ENCODE measurements around the gene ZBTB12.

Gene ZBTB12

GRCh38 chr6:31896856-31897611, 4.9 kb downstream of the ZBTB12 start:
- no peak for DNase-seq (ENCODE audit: low spot score)

GRCh38 chr6:31896493-31896855, 5.4 kb downstream of the ZBTB12 start:
- no peak for DNase-seq (ENCODE audit: low spot score)

GRCh38 chr6:31892821-31893220, 9.1 kb downstream of the ZBTB12 start:
- no peak for DNase-seq (ENCODE audit: low spot score)

- no peak for DNase-seq (ENCODE audit: low spot score)
Observed at GRCh38 chr6:31889331-31889972, 12.4 kb downstream of the ZBTB12 start.

GRCh38 chr6:31888276-31889258, 13.3 kb downstream of the ZBTB12 start:
- DNase-seq (ENCODE audit: low spot score) = peak; percentile 46

- DNase-seq (ENCODE audit: low spot score) = no peak
Observed at GRCh38 chr6:31887173-31888007, 14.5 kb downstream of the ZBTB12 start.

- DNase-seq (ENCODE audit: low spot score) = no peak
Observed at GRCh38 chr6:31886541-31886991, 15.3 kb downstream of the ZBTB12 start.

- DNase-seq (ENCODE audit: low spot score) = no peak
Observed at GRCh38 chr6:31884528-31885035, 17.3 kb downstream of the ZBTB12 start.

GRCh38 chr6:31883676-31884075, 18.2 kb downstream of the ZBTB12 start:
- no peak for DNase-seq (ENCODE audit: low spot score)

GRCh38 chr6:31882344-31882743, 19.5 kb downstream of the ZBTB12 start:
- no peak for DNase-seq (ENCODE audit: low spot score)

- no peak for DNase-seq (ENCODE audit: low spot score)
Observed at GRCh38 chr6:31881136-31881859, 20.6 kb downstream of the ZBTB12 start.

GRCh38 chr6:31880616-31881015, 21.3 kb downstream of the ZBTB12 start:
- no peak for DNase-seq (ENCODE audit: low spot score)

GRCh38 chr6:31879901-31880300, 22.0 kb downstream of the ZBTB12 start:
- DNase-seq (ENCODE audit: low spot score) = no peak

GRCh38 chr6:31879143-31879542, 22.7 kb downstream of the ZBTB12 start:
- no peak for DNase-seq (ENCODE audit: low spot score)

- DNase-seq (ENCODE audit: low spot score) = no peak
Observed at GRCh38 chr6:31878726-31879125, 23.2 kb downstream of the ZBTB12 start, which contains the start of gene SLC44A4. SLC44A4 (minus strand) TSS chr6:31878997; CDS start chr6:31878980, 17 bp downstream.

GRCh38 chr6:31878222-31878621, 23.7 kb downstream of the ZBTB12 start:
- DNase-seq (ENCODE audit: low spot score) = no peak

- no peak for DNase-seq (ENCODE audit: low spot score)
Observed at GRCh38 chr6:31877651-31878161, 24.2 kb downstream of the ZBTB12 start.

- DNase-seq (ENCODE audit: low spot score) = no peak
Observed at GRCh38 chr6:31877125-31877650, 24.7 kb downstream of the ZBTB12 start.

- no peak for DNase-seq (ENCODE audit: low spot score)
Observed at GRCh38 chr6:31876357-31876756, 25.5 kb downstream of the ZBTB12 start.

GRCh38 chr6:31875877-31876276, 26.0 kb downstream of the ZBTB12 start:
- no peak for DNase-seq (ENCODE audit: low spot score)

All from activated CD4-positive, alpha-beta T cell treated with anti-CD3 and anti-CD28 coated beads, Interleukin-2, Interleukin-4, amounts not matched to agents 100 ng/mL and 50 ng/mL, durations not matched to agents 16 hours and 8 hours (primary cell).